OCI-LY1 (cell line): ENCODE data around the gene AKT1S1.

Experiments used
- CTCF ChIP-seq: fragments of 200-600 bp; sonication (generic), shearing (Covaris generic); IDR thresholded peaks from 2 replicates; pipeline ENCODE4 v1.5.1; 2017; ENCODE audit warnings: mild to moderate bottlenecking, antibody characterized with exemption, low read length, moderate library complexity, mixed read lengths
- EZH2 ChIP-seq: fragments of 200-600 bp; sonication (generic), shearing (Covaris generic); IDR thresholded peaks from 2 replicates; pipeline ENCODE4 v1.8.0; 2017; ENCODE audit warnings: borderline replicate concordance, mixed run types, mild to moderate bottlenecking, antibody characterized with exemption, low read length, moderate library complexity, mixed read lengths

- TF ChIP-seq CTCF: no peak
- no peak for TF ChIP-seq EZH2
Measured at GRCh38 chr19:49852631-49853126, 24.5 kb downstream of the AKT1S1 start.
